ENCODE measurements around the gene SDSL. TPM values are rescaled to one million over a fixed set of nuclear protein-coding genes. Genes with fewer than 3 reads are reported as not detected.

Gene SDSL
- total and polyA plus RNA-seq, 10 of the 15 experiments (the other 5 are each of a cell fraction or from before 2014, with no cell fraction given): 0.18 to 4.4 (median 1.0) TPM

DNA sequence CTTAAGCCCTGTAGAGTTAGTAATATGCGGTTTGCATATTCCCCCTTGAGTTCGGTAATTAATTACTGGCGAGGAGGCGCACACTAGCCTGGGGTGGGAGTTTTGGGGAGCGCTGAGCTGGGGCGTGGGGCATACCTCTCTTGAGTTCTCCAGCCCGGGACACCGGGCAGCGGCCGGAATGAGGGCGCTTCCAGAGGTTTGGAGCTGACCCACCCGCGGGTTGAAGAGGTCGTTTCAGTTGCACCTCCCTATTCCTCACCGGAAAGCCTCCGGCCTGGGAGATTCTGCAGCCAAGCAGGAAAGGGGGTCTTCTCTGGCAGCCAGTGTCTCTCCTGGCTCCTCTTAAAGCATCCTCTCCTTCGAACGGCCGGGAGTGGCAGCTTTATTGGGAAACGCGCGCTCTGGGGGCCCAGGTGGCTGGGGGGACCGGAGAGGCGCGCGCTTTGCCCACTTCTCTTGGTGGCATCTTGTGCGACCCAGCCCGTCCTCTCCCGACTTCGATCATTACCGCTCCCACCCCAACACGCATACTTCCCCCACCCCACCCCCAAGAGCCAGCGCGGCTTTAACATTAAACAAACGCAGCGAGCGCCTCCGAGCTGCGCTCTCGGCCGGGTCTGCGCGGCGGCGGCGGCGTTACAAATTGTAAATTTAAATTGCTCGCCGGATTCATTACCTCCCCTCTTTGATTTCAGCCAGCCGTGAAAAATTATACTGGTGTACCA lies 53.4 kb downstream of the SDSL start:
- H3K4me3 ChIP-seq: no peak overlapping the region
- 58% methylated on average over 44 of the region's 50 CpGs for WGBS (ENCODE audit: insufficient coverage, insufficient replicate concordance, low lambda C conversion rate, missing lambda C conversion rate)
- RAD21 ChIA-PET (ENCODE audit: unreplicated experiment): no interaction called here
- H3K4me1 ChIP-seq (ENCODE audit: control insufficient read depth, insufficient read depth, low read length): no peaks in the 10 kb centered on the region
- SMC1A ChIA-PET (ENCODE audit: uncharacterized antibody, unreplicated experiment): no interaction called here
- CTCF ChIA-PET: no interaction called here
- BruUV-seq (replicated peaks): no TSS peak
- H3K4me2 ChIP-seq (ENCODE audit: control insufficient read depth, insufficient read depth): no peak overlapping the region
- in situ Hi-C loops (cut with MboI): no loop called here
- no peaks in the 10 kb centered on the region for H4K20me1 ChIP-seq (ENCODE audit: control insufficient read depth, insufficient read depth)
- no peak overlapping the region for H3K27ac ChIP-seq (ENCODE audit: control insufficient read depth, insufficient read depth)
- TF ChIP-seq, protein P1, sequence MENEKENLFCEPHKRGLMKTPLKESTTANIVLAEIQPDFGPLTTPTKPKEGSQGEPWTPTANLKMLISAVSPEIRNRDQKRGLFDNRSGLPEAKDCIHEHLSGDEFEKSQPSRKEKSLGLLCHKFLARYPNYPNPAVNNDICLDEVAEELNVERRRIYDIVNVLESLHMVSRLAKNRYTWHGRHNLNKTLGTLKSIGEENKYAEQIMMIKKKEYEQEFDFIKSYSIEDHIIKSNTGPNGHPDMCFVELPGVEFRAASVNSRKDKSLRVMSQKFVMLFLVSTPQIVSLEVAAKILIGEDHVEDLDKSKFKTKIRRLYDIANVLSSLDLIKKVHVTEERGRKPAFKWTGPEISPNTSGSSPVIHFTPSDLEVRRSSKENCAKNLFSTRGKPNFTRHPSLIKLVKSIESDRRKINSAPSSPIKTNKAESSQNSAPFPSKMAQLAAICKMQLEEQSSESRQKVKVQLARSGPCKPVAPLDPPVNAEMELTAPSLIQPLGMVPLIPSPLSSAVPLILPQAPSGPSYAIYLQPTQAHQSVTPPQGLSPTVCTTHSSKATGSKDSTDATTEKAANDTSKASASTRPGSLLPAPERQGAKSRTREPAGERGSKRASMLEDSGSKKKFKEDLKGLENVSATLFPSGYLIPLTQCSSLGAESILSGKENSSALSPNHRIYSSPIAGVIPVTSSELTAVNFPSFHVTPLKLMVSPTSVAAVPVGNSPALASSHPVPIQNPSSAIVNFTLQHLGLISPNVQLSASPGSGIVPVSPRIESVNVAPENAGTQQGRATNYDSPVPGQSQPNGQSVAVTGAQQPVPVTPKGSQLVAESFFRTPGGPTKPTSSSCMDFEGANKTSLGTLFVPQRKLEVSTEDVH (IDR thresholded peaks at IDR 0.05; ENCODE audit: low read depth, partially characterized antibody): no peak
- TF ChIP-seq ZSCAN29 (IDR thresholded peaks at IDR 0.05) (no peak), BMI1 (IDR thresholded peaks at IDR 0.05; ENCODE audit: borderline replicate concordance) (no peak), SMC3 (IDR thresholded peaks at IDR 0.05; ENCODE audit: borderline replicate concordance, low read length) (no peak), HDAC6 (IDR thresholded peaks at IDR 0.05; ENCODE audit: unreplicated experiment) (no peak), FOS (IDR thresholded peaks at IDR 0.05; ENCODE audit: borderline replicate concordance, extremely low read depth, insufficient read length) (no peak), POLR2AphosphoS2 (IDR thresholded peaks at IDR 0.05; ENCODE audit: low read depth, low read length) (no peak), POLR2AphosphoS5 (IDR thresholded peaks at IDR 0.05; ENCODE audit: low read length) (no peak), FOXM1 (IDR thresholded peaks at IDR 0.05; ENCODE audit: low read depth, low read length) (no peak), SRF (IDR thresholded peaks at IDR 0.05; ENCODE audit: low read depth in 2 of 2, low read length in 2 of 2) (no peak), ZNF24 (IDR thresholded peaks at IDR 0.05) (no peak), BCL11A (IDR thresholded peaks at IDR 0.05; ENCODE audit: low read depth, low read length) (no peak), HCFC1 (IDR thresholded peaks at IDR 0.05; ENCODE audit: low read length) (no peak), MEF2B (IDR thresholded peaks at IDR 0.05; ENCODE audit: partially characterized antibody, poor library complexity, severe bottlenecking) (no peak), ASH2L (IDR thresholded peaks at IDR 0.05; ENCODE audit: borderline replicate concordance, low read depth) (no peak), SREBF1 (IDR thresholded peaks at IDR 0.05; ENCODE audit: low read length) (no peak)
- TF ChIP-seq, protein P2, sequence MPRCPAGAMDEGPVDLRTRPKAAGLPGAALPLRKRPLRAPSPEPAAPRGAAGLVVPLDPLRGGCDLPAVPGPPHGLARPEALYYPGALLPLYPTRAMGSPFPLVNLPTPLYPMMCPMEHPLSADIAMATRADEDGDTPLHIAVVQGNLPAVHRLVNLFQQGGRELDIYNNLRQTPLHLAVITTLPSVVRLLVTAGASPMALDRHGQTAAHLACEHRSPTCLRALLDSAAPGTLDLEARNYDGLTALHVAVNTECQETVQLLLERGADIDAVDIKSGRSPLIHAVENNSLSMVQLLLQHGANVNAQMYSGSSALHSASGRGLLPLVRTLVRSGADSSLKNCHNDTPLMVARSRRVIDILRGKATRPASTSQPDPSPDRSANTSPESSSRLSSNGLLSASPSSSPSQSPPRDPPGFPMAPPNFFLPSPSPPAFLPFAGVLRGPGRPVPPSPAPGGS (IDR thresholded peaks at IDR 0.05; ENCODE audit: borderline replicate concordance, insufficient read depth, low read depth, low read length, poor library complexity, severe bottlenecking): no peak
- no peaks in the 10 kb centered on the region for H3K79me2 ChIP-seq (ENCODE audit: control insufficient read depth, insufficient read depth, low read length)
- H3K9me3 ChIP-seq (replicated peaks; ENCODE audit: control insufficient read depth, insufficient read depth, low read length): no peaks in the 10 kb centered on the region; the same call in 2 of the 3 replicates
- DNase-seq (ENCODE audit: low read depth, low spot score) (no peak), FAIRE-seq (no peak), ATAC-seq (no peak)
- peaks cover 16 to 30% of the 10 kb centered on the region in 2 experiments for H3K27me3 ChIP-seq (replicated peaks in 1 of 2; ENCODE audit: control insufficient read depth in 2 of 2, insufficient read depth in 2 of 2, low read length in 1 of 2)
- no peaks in the 10 kb centered on the region for H3K36me3 ChIP-seq (ENCODE audit: control insufficient read depth in 2 of 2, insufficient read depth in 2 of 2, low read length in 1 of 2)
- no peak overlapping the region for H2AFZ ChIP-seq (ENCODE audit: control insufficient read depth, low read depth, low read length)
- intact Hi-C loops (cut with micrococcal nuclease; ENCODE audit: unreplicated experiment): no loop called here
- POLR2A ChIA-PET: no interaction called here
- no peak overlapping the region for H3K9ac ChIP-seq (ENCODE audit: control insufficient read depth, insufficient read depth, low read length)
